Kidney (tissue), 22 donors: Measurements from ENCODE around the gene PLXNA2. TPM values are rescaled to one million over a fixed set of nuclear protein-coding genes. Genes with fewer than 3 reads are reported as not detected.

Experiments
- DNase-seq, 5 donors: peaks; one replicate each; pipeline ENCODE4 v3.0.0-alpha.2; 2013 to 2020
- FAIRE-seq: peaks from 2 replicates; lab custom pipeline; 2012; peaks lifted over from hg19 to GRCh38; lab: Jason Lieb, UNC
- H3K27ac ChIP-seq, 2 donors: one replicate each; pipeline ENCODE4 v1.7.0; 2013; ENCODE audit warnings: low read depth in 2 of 2, low read length in 2 of 2, inconsistent platforms in 1 of 2
- H3K27me3 ChIP-seq: one replicate; pipeline ENCODE4 v1.7.1; 2013; ENCODE audit warnings: low read length, inconsistent platforms; ENCODE audit not compliant: control insufficient read depth, insufficient read depth
- H3K36me3 ChIP-seq, 3 donors: one replicate each; pipeline versions ENCODE4 v1.7.0 to v1.7.1; 2013; ENCODE audit warnings: low read length in 3 of 3, control low read depth in 1 of 3, inconsistent platforms in 1 of 3; ENCODE audit not compliant: insufficient read depth in 3 of 3, control insufficient read depth in 2 of 3
- H3K4me1 ChIP-seq, 3 donors: one replicate each; pipeline versions ENCODE4 v1.7.0 to v1.7.1; 2013; ENCODE audit warnings: low read length in 3 of 3, inconsistent platforms in 1 of 3, low read depth in 1 of 3; ENCODE audit not compliant: control insufficient read depth in 2 of 3, insufficient read depth in 2 of 3
- H3K4me3 ChIP-seq, 3 donors: one replicate each; pipeline versions ENCODE4 v1.7.0 to v1.8.1; 2013; ENCODE audit warnings: low read length in 3 of 3, control low read depth in 1 of 3, inconsistent platforms in 1 of 3
- H3K9ac ChIP-seq, 3 donors: one replicate each; pipeline versions ENCODE4 v1.7.0 to v1.7.1; 2013; ENCODE audit warnings: low read length in 3 of 3, control low read depth in 1 of 3, inconsistent platforms in 1 of 3
- H3K9me3 ChIP-seq, 3 donors: one replicate each; pipeline versions ENCODE4 v1.7.0 to v1.7.1; 2013; ENCODE audit warnings: low read length in 3 of 3, control low read depth in 1 of 3, inconsistent platforms in 1 of 3; ENCODE audit not compliant: control insufficient read depth in 2 of 3, insufficient read depth in 1 of 3
- CTCF ChIP-seq: IDR thresholded peaks from 3 replicates; pipeline ENCODE4 v1.5.1; 2012; ENCODE audit warnings: mild to moderate bottlenecking, moderate library complexity, borderline replicate concordance; ENCODE audit not compliant: insufficient read depth; ENCODE audit errors: extremely low read depth
- intact Hi-C: fragments of 100-400 bp; cut with DNase I; formaldehyde crosslinking; loops from one replicate; pipeline ENCODE4 v1.11.1; 2022
- long read RNA-seq, 10 donors: library from polyadenylated mRNA in 1 of 10; unstranded in 1 of 10; transcript quantifications; one replicate each; pipeline ENCODE4 v2.0.0 and lab custom pipeline, GENCODE V29; 2021 to 2026
- polyA plus RNA-seq: library from polyadenylated mRNA; stranded (reverse); fragments of 350-450 nt; fragmentation: Illumina TruSeq; extraction: RNeasy Lipid Tissue Mini Kit (QIAGEN cat#74804); gene quantifications from one replicate; pipeline ENCODE4 v1.2.3, GENCODE V29; 2014; ENCODE audit warnings: low read depth, low replicate concordance; ENCODE audit not compliant: insufficient read depth
- total RNA-seq: library from RNA; stranded (reverse); fragmentation: NEBNext Ultra II Directional; extraction: Animal tissue kit (Norgen Biotek cat#: 25700); gene quantifications from one replicate; pipeline ENCODE4 v1.2.1, GENCODE V29; 2021
- donor health status: control.
- donor health status: control.
- donor health status: control.
- donor health status: control.
- donor health status: control.
- donor health status: DM: yes; HTN: yes; CAD: no.
- donor health status: Normal renal cell carcinoma (clear cell type).

The PLXNA2 gene, protein sequence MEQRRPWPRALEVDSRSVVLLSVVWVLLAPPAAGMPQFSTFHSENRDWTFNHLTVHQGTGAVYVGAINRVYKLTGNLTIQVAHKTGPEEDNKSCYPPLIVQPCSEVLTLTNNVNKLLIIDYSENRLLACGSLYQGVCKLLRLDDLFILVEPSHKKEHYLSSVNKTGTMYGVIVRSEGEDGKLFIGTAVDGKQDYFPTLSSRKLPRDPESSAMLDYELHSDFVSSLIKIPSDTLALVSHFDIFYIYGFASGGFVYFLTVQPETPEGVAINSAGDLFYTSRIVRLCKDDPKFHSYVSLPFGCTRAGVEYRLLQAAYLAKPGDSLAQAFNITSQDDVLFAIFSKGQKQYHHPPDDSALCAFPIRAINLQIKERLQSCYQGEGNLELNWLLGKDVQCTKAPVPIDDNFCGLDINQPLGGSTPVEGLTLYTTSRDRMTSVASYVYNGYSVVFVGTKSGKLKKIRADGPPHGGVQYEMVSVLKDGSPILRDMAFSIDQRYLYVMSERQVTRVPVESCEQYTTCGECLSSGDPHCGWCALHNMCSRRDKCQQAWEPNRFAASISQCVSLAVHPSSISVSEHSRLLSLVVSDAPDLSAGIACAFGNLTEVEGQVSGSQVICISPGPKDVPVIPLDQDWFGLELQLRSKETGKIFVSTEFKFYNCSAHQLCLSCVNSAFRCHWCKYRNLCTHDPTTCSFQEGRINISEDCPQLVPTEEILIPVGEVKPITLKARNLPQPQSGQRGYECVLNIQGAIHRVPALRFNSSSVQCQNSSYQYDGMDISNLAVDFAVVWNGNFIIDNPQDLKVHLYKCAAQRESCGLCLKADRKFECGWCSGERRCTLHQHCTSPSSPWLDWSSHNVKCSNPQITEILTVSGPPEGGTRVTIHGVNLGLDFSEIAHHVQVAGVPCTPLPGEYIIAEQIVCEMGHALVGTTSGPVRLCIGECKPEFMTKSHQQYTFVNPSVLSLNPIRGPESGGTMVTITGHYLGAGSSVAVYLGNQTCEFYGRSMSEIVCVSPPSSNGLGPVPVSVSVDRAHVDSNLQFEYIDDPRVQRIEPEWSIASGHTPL (N-terminal part only)
- 27.9 TPM for total RNA-seq
- 2.4 TPM for polyA plus RNA-seq
- long read RNA-seq, donor 1, result 0 reads
- long read RNA-seq, donor 2, partial matches to known transcripts, result 0 of 1 reads
- long read RNA-seq, donor 2, other reads (novel, unspliced or antisense), result 0 of 1 reads
- long read RNA-seq, donor 3, result 0 reads
- long read RNA-seq, donor 4, result 0 reads
- long read RNA-seq, donor 5, result 0 reads
- long read RNA-seq, donor 6, result 0 reads
- long read RNA-seq, donor 7, partial matches to known transcripts, result 8 of 9 reads
- long read RNA-seq, donor 7, other reads (novel, unspliced or antisense), result 1 of 9 reads
- long read RNA-seq, donor 8, partial matches to known transcripts, result 0 of 1 reads
- long read RNA-seq, donor 8, other reads (novel, unspliced or antisense), result 0 of 1 reads
- long read RNA-seq, donor 9, partial matches to known transcripts, result 0 of 1 reads
- long read RNA-seq, donor 9, other reads (novel, unspliced or antisense), result 0 of 1 reads
- long read RNA-seq, donor 10, result 0 reads

GRCh38 chr1:208243967-208244916 lies at the start of gene PLXNA2:
Gene PLXNA2 (minus strand): TSS chr1:208244384. CDS start chr1:208217922, 26,462 bp downstream.
- no peak for FAIRE-seq

DNA sequence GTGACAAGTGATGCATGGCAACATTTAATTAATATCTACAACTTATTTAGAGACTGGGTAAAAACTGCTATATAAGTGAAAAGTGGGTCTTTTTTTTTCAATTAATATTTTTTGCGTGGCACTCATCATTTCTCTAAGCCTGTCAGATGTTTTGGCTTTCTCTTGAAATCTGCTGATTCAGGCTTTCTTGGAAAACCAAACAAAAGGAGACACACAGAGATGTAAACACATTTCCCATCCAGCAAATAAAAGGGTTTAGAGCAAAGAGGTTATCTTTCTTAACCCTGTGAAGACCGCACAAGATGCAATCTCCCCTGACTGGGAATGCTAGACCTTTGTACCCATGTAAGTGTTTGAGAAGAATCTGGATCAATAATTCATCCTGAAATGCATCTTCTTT lies 48.7 kb upstream of the PLXNA2 start:
- intact Hi-C loops, result no loop called here
- H3K9me3 ChIP-seq, result no peaks in the 10 kb centered on the region
- DNase-seq, result no peak
- no peaks in the 10 kb centered on the region for H3K36me3 ChIP-seq
- no peak overlapping the region for H3K27ac ChIP-seq
- no peak for FAIRE-seq
- no peak for TF ChIP-seq CTCF
- H3K9ac ChIP-seq, result no peak overlapping the region
- no peaks in the 10 kb centered on the region for H3K27me3 ChIP-seq
- no peaks in the 10 kb centered on the region for H3K4me1 ChIP-seq
- H3K4me3 ChIP-seq, result no peak overlapping the region

More at GRCh38 chr1:208243967-208244916, at the start of gene PLXNA2:
- TF ChIP-seq CTCF, result no peak
- H3K9me3 ChIP-seq, result no peaks in the 10 kb centered on the region
- intact Hi-C loops, result loop anchor here (10.0 kb wide), 1 partner anchor 219 kb away; no protein-coding TSS in a partner anchor
- peaks cover 3 to 31% (median 11%) of the 10 kb centered on the region in 3 donors for H3K4me1 ChIP-seq
- H3K27ac ChIP-seq, result peak within 1 kb of the TSS; percentile 68 to 80
- H3K4me3 ChIP-seq, result peak within 1 kb of the TSS; percentile 49 to 76 (median 71)
- no peaks in the 10 kb centered on the region for H3K27me3 ChIP-seq
- peak; percentile 75 to 95 (median 85) for DNase-seq
- H3K36me3 ChIP-seq, result no peaks in the 10 kb centered on the region
- H3K9ac ChIP-seq, result peak within 1 kb of the TSS; percentile 30 to 77 (median 66)
